Activated effector memory CD4-positive, alpha-beta T cell treated with anti-CD3 and anti-CD28 coated beads, Interleukin-2, amount 50 U/mL, for 16 hours (primary cell): ENCODE measurements around the gene TSPAN17.
A peak's percentile ranks its signal among the peaks of the same experiment; 100 is the strongest.

Experiments used
- DNase-seq: peaks from one replicate; pipeline ENCODE4 v3.0.0-alpha.2; 2020

Gene TSPAN17

DNA sequence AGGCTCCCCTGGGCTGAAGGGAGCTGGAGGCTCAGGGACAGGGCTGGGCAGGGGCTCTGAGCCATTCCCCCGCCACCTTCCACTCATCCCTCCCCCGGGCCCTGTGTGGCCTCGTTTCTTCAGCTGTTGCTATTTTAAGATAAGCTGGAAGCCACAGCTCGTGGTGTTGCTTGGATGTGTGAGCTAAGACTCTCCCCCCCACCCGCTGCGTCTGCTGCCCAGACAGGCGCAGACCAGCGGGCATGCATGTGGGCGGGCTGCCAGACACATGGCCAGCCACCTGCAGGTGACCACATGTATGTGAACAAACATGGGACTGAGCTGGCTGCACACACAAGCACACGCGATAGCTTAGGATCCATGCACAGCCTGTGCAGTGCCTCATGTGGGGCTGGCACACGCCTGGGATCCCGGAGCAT, 25.6 kb upstream of the TSPAN17 start:
- no peak for DNase-seq

DNA sequence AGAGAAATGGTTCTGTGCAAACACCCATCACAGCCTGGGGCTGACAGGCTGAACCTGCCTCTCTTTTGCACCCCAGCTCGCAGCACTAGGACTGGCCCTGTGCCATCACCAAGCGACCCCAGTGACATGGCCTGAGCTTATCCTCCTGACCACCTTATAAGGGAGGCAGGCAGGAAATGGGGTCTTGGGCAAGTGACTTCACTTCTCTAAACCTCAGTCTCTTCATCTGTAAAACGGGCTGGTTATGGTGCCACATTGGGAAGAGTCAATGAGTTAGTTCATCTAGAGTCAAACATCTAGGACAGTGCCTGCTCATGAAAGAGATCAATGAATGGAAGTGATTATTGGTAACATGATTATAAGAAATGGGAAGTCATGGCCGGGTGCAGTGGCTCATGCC, 23.1 kb upstream of the TSPAN17 start:
- DNase-seq, result no peak

DNA sequence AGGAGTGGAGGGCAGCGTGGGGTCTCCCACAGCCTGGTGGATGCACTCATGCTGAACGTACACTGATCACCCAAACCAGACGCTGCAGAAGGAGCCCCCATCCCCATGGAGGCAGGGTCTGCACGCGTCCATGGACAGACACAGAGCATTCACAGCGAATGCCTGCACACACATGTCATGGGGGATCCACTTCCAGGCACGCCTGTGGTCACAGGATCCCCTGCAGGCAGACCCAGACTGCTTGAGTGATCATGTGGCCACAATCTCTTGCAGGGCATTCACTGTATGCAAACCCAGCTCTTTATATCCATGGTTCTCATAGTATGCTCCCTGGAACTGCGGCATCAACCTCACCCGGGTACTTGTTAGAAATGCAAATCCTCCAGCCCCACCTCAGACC, 22.3 kb upstream of the TSPAN17 start:
- no peak for DNase-seq

DNA sequence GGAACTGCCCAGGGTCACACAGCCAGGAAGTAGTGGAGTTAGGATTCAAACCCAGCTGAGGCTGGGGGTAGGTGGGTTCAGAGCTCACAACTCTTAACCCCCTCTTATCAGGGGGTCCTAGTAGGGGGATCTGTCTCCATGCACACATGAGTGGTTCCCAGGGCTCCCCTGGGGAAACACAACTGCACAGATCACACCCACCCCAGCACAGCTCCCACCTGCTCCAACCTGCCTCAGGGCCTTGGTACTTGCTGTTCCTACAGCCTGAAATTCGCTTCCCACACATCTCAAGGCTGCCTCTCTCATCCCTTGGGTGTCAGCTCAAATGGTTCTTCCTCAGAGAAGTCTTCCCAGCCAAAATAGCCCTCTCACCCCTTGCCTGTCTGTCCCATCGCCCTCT, 21.8 kb upstream of the TSPAN17 start:
- no peak for DNase-seq

DNA sequence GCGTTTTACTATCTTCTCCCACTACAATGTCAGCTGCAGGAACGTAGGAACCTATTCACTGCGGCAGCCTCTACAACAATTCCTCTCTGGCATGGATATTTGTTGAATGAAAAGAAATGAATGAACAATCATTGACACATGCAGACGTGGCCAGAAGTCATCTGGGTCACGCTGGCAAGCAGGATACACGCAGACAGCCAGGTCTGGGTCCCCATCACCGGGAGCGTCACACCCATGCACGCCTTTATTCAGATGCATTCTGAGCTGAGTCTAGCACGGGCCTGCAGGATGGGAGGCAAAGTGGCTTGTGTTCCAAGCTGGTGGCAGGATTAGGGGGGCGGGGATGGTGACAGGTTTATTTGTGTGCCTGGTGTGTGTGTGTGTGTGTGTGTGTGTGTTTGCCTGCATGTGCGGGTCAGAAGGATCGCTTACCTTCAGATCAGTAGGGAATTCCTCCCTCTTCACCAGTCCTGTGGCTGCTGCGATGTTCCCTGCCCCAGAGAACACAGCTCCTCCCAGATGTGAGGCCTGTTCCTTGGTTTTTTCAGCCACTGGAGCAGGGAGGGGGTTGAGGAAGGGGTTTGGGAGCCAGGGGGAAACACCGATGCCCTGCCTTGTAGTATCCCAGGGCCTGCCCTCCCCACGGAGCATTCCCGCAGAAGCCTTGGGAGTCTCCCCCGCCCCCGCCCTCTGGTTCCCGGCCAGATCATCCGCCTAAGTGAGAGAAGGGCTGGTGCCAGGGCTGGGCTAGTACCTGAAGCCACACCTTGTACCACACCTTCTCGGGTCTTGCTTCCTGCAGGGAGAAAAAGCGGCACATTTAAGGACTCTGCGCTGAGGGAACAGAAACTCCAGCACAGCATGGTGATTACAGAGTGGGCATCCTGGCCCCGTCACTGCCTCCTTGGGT, 21.1 kb upstream of the TSPAN17 start:
- DNase-seq, result no peak

DNA sequence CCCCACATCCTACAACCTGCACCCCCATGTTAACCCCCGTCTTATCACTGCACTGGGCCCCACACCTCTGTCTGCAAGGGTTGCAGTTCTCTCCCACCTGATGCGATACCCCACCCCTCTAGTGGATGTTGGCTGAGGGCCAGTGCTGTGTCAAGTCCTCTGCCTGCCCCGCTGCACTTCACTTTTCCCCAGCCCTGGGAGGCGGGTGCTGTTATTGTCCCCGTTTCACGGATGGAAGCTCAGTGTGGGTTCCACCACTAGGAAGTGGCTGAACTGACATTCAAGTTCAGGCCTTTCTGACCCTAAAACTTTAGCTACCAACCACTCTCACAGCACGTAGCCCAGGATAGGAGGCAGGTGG, 20.4 kb upstream of the TSPAN17 start:
- DNase-seq, result no peak

DNA sequence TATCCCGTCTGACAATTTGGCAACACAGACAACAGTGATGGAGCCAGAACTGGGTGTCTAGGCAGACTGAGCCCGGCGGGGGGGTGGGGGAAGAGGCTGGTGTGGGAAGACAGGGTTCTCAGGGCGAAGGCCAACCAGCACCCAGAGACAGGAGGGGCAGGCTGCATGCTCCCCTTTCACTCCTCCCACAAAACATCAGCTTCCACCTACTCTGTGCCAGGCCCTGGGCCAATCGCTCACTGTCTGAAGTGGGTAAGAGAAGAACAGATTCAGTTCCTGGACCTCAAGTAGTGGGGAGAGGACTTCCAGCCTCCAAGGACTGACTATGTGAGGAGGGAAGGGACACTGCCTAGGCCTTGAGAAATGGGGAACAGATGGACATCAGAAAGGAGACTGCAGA, 19.7 kb upstream of the TSPAN17 start:
- no peak for DNase-seq

DNA sequence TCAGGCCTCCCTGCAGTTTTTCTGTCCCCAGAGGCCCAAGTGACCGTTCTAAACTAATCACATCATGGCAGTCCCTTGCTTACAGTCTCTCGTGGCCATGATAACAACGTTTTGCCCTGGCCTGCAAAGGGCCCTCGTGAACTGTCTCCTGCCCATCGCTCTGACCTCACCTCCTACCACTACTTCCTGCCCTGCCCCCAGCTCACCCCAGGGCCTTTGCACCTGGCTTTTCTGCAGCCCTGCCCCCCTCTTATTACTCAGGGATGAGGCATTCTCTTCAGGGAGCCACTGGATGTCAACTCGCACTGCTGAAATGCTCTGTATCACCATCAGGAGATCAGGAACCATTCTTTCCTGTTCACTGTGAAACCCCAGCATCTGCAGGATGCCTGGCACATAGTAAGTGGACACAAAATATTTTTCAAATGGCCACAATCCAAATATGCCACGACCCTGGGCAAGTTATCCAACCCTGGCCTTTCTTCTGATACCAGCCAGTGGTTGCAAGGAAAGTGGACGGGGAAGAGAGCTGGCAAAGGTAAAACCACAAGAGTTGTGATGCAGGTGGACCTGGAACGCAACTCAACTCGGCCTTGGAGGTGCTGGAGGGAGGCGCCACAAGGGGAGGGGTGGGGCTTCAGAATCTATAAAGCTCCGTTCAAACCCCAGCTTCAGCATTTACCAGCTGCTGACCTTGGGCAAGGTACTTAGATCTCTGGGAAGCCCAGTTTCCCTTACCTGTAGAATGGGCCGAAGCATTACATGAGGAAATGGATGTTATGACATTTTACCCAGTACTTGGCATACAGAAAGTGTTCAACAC, 18.7 kb upstream of the TSPAN17 start:
- DNase-seq, result no peak

DNA sequence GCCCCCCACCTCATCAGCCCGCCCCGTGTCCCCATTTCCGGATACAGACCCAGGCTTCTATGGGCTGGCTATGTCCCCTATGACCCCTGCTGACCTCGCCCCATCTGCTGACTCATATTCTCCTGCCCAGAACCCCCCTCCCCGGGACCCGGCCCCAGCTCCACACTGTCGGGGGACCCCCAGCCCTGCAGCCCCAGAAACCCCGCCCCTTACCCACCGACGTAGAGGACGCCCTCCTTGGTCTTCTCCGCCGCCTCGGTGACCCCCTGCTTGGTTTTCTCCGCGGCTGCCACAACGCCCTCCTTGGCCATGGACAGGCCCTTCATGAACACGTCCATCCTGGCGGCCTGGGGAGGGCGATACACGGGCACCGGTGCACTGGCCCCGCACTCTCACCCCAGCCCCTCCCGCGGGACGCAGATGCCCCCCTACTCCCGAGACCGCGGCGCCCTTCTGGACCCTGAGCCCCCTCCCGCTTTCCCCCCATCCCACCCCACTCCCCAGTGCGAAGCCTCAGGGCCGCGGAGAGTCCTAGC, 17.9 kb upstream of the TSPAN17 start:
- DNase-seq, result no peak

DNA sequence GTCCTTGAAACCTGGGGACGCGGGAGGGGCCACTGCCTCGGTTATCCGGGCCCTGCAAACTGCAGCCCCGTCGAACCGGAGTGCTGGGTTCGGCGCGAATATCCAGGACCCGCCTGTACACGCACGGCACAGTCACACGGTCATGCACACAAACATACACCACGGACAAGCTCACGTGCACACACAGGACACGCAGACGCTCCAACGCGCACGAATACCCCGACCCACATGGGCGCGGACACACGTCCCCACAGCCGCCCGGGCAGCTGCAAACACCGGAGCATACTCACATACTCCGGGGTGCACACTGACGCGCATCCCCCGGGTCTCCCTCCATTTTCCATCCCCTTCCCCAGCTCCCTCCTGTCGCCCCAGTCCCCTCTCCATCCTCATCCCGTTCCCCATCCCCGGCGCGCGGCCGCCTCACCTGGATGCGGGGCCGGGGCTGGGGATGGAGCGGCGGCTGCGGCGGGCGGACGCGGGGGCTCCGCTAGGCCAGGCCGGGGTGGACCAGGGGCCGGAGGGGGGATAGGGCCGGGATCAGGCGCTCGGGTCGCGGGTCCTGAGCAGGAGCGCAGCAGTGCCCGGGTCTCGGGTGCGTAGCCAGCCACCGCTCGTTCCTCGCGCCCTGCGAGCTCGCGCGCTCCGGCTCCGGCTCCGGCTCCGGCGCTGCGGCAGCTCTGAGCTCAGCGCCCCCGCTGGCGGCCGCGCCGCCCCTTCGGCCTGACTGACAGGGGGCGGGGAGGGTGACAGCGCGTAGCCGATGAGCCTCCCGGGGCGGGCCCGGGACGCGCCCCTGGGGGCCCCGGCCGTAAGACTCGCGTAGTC, 17.2 kb upstream of the TSPAN17 start, which contains the start of the genes EIF4E1B and SNCB:
Gene EIF4E1B, plus strand, starts transcription at position 823 of the 828 bp plus-strand sequence. CDS start 12,113 bp downstream, outside the sequence.
Gene SNCB, minus strand, starts transcription at position 682 of the 828 bp plus-strand sequence. CDS start 880 bp downstream, outside the sequence.
- DNase-seq, result peak; percentile 81

DNA sequence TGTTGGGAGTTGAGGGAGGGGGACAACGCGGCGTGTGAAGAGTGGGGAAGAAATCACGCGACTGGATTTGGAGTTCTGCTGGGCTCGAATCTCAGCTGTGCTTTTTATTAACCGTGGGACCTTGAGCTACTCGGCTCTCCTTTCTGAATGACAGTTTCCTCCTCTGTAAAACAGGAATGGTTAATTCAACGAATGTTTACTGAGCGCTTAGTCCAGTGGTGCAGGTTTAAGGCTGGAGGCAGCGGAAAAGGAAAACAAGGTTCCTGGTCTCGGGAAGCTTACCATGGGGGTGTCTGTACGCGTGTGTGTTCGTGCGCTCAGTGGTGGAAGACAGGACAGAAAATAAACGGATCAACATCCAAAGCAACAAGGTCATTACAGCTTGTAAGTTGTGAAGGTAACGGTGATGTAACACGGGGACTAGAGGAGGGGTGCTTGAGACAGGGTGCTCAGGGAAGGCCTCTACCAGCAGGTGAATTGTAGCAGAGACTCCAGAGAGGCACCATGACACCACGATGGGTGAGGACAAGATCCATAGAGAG, 16.5 kb upstream of the TSPAN17 start:
- no peak for DNase-seq

DNA sequence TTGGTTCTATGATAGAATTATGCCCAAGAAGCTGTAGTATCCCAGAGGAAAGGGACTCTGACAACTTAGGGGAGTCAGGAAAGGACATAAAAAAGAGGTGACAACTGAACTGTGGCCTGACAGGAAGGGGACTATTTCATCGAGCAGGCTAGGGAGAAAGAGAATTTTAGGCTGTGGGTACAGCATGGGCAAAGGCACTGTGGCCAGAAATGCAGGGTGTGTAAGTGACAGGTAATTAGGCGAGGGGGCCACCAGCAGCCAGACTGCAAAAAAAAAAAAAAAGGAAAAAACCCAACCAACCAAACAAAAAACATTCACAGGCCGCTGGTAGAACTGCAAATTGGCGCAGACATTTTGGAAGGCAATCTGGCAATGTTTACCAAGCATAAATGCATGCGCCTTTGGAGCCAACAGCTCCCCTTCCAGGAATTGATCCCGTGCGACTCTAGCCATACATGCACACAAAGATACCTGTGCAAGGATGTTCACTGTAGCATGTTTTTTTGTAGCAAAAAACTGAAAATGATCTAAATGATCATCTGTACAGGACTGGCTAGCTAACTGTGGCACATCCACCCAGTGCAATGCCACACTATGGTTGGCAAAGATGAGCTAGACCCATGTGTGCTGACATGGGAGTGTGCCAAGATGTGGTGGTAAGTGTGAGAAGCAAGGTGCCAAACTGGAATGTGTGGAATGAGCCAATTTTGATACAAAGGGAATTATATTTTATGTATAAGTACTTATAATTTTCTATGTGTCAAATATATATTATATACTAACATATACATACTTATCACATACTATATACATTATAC, 15.7 kb upstream of the TSPAN17 start:
- DNase-seq, result no peak

DNA sequence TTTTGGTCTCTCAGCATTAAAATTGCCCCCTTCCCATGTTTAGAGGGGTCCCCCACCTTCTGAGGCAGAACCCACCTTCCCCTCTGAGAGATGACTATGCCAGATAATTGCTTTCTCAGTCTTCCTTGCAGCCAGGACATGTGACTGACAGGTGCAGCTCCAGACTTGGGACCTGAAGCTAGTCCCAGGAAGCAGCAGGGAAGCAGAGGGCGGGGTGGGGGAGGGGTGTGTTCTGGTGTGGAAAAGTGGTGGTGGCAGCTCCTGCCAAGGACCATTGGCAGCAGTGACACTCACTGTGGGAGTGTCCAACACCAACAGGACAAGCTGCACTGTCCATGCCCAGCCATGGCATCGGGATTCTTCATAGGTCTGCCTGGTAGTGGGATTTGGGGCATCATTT, 14.5 kb upstream of the TSPAN17 start:
- DNase-seq, result no peak

DNA sequence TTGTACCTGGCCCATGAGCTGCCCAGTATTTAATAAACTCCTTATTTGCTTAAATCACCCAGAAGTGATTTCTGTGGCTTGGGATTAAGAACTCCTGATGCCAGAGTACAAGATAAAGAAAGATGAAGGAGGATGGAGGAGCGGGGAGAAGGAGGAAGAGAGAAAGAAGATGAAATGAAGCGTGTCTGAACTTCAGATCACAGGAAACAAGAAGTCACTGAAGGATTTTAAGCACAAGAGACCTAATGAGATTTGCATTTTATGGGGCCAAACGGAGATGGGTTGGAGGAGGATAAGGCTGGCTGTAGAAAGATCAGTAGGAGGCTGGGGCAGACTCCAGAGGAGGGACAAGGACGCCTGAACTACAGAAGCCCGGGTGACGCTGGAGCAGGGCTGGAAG, 13.7 kb upstream of the TSPAN17 start:
- DNase-seq, result no peak

DNA sequence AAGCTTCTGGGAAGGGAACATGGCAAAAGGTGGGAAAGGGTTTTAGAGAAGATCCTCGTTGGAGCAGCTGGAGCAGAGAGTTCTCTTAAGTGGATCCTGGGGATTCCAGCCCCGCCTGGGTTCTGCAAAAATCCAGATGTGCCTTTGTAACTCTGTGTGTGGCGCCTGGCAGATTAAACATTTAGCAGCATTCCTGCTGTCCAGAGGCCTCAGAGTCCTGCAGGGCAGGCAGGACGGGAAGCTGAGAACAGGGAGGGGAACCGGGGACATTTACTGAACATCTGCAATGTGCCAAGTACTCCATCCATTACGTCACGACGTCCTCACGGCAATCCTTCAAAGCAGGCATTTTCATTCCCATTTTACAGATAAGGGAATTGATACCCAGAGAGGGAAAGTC, 10.9 kb upstream of the TSPAN17 start:
- no peak for DNase-seq

DNA sequence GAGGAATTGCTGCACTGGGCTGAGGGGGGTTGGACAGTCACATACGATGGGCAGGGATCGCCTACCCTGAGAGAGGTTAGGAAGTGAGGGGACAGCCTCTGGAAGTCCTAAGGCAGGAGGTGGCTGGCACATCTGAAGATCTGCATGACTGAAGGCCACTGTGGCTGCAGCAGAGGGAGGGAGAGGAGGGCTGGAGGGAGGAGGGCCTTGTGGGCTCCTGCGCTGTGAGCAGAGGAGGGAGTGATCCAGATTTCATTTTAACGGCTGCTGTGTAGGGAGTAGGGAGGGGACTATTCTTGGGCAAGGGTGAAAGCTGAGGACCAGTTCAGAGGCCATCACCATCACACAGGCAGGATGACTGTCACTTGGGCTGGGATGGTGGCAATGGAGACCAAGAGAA, 9.7 kb upstream of the TSPAN17 start:
- no peak for DNase-seq

DNA sequence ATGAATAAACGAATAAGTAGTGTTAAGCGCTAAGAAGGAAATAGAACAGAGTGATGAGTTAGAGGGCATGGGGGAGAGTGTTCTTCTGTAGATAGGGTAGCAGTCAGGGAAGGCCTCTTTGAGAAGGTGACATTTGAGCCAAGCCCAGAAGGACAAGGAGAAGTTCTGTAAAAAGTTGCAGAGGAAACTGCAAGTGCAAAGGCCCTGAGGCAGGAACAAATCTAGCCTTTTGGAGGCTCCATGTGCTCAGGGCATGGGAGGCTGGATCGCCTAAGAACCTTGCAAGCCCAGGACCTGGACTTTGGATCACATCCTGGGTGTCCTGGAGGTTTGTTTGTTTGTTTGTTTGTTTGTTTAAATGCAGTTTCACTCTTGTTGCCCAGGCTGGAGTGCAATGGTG, 8.8 kb upstream of the TSPAN17 start:
- DNase-seq, result no peak

DNA sequence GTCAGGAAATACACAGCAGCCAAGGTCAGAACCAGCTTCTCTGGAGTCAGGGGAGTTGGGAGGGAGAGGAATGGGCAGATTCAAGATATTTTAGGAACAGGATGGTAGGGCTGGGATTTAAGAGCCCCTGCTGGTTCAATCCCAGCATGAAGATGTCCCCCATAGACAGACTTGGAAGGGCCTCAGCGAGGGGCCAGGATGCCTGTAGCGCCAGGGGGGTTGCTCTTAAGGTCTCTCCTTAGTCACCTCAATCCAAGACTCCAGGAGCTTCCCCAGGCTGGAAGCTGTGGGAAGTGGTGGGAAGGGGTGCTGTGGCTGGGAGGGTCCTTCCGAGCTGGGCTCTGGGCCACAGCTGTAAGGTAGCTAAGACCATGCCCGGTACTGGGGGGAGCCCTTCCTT, 8.1 kb upstream of the TSPAN17 start:
- DNase-seq, result no peak

DNA sequence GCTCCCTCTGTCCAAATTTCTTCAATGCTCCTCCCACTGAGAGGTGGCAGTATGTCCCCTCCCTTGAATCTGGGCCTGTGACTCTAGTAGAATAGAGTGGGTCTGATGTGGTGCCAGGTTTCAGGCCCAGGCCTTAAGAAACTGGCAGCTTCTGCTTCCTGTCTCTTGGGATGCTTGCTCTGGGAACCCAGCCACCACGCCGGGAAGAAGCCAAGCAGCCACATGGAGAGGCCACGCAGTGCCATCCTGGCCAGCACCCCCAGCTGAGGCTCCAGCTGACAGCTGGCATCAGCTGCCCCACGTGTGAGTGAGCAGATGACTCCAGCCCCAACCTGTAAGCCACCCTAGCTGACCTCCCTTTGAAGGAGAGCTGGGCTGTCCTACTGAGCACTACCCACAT, 7.3 kb upstream of the TSPAN17 start:
- no peak for DNase-seq

DNA sequence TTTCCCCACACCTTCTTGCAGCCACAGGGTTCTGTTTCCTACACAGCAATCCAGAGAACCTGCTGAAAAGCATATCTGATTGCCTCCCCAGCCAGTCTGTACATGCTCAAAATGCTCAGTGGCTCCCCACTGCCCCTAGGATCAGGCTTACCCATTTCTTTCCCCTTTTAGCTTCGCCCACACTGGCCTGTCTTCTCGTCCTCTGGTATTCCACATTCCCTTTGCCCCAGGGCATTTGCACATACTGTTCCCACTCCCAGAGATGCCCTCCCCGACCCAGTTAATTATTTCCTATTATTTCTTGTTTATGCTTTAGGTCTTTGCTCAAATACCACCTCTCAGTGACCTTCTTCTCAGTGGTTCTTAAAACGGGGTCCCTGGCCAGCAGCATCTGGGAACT, 6.7 kb upstream of the TSPAN17 start:
- DNase-seq, result no peak

DNA sequence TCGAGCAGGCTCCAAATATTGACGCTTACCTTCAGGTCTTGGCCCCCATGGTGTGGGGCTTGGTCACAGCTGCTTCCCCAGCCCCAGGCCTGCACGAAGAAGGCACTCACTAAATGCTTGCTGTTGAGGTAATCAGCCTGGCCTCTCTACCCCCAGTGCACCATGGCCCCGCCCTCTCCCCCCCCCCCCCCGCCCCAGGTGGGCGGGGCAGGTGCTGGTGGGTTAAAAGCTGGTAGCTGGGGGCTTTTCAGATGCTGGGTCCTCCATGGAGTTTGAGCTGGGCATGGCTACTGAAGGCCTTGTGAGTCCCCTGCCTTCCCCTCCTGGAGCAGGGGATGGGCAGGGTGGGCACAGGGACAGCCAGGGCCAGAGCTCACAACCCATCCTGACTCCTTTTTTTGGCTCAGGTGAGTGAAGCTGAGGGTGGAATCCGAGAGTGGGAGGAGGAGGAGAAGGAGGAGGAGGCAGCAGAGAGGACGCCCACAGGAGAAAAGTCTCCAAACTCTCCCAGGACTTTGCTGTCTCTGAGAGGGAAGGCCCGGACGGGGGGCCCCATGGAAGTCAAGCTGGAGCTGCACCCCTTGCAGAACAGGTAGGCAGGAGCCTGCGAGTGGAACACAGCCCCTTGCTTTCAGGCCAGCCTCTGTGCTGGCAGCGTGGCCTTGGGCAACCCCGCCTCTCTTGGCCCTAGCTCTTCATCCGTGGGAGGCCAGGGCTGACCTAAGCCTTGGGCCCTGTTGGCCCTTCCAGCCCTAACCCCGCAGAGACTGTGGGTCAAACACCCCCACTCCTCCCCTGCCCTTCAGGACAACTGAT, 4.4 kb upstream of the TSPAN17 start:
- DNase-seq, result no peak
